ENCODE measurements around the gene SNHG17. TPM values are rescaled to one million over a fixed set of nuclear protein-coding genes. Genes with fewer than 3 reads are reported as not detected.

SNHG17 gene
- polyA plus RNA-seq, 4 donors = 24.8 to 35.7 (median 30.4) TPM

- no peaks in the 10 kb centered on the region for H3K27me3 ChIP-seq (ENCODE audit: control insufficient read depth in 3 of 3, insufficient read depth in 3 of 3, low read length in 3 of 3)
- 69 to 70% (median 70%) methylated on average over 5 of the region's 5 CpGs for WGBS, 3 donors
- FAIRE-seq (no peak), DNase-seq (no peak)
- peak overlapping the region in 2 of 3 donors; percentile 22 to 30 for H3K27ac ChIP-seq (ENCODE audit: low read depth in 1 of 3, low read length in 2 of 3)
- H3K4me3 ChIP-seq (ENCODE audit: low read depth in 1 of 3, low read length in 3 of 3) = no peak overlapping the region
- no peaks in the 10 kb centered on the region for H3K9me3 ChIP-seq (ENCODE audit: control insufficient read depth in 2 of 2, insufficient read depth in 1 of 2, low read depth in 1 of 2, low read length in 1 of 2)
- H3K36me3 ChIP-seq (ENCODE audit: control insufficient read depth in 3 of 3, insufficient read depth in 2 of 3, low read depth in 1 of 3, low read length in 3 of 3) = no peaks in the 10 kb centered on the region
- H3K4me1 ChIP-seq (ENCODE audit: control insufficient read depth in 3 of 3, insufficient read depth in 2 of 3, low read depth in 1 of 3, low read length in 2 of 3) = peaks cover 0 to 5% (median 3%) of the 10 kb centered on the region in 3 donors
These were observed 62.3 kb downstream of the SNHG17 start for GRCh38 chr20:38372806-38373205.

Other genes starting within 250 kb of the SNHG17 start
- gene KIAA1755, start 174.6 kb downstream of the SNHG17 start, polyA plus RNA-seq = 1 to 10 TPM in 3 of 4 donors, under 1 TPM in 1; 0.45 to 5.6 (median 1.5) TPM
- gene BPI, start 131.2 kb downstream of the SNHG17 start, polyA plus RNA-seq = under 1 TPM in 1 of 4 donors, not detected in 3; 0.27 TPM
- under 1 TPM in 1 of 4 donors, not detected in 3; 0.49 TPM for gene LBP, start 88.8 kb downstream of the SNHG17 start, polyA plus RNA-seq
- gene RALGAPB, start 37.5 kb upstream of the SNHG17 start, polyA plus RNA-seq = 10 to 100 TPM in 3 of 4 donors, 1 to 10 TPM in 1; 9.9 to 26.0 (median 17.1) TPM
- gene ADIG, start 145.9 kb upstream of the SNHG17 start, polyA plus RNA-seq = not detected
- gene ARHGAP40, start 166.5 kb upstream of the SNHG17 start, polyA plus RNA-seq = under 1 TPM in 2 of 4 donors, not detected in 2; 0.01 to 0.06 TPM

All from small intestine (tissue), 7 donors.